ENCODE data around the gene PCDHA5.
"Not testable (repeated sequence)": the region's sequence is repeated elsewhere in the genome, so short reads cannot be mapped to it uniquely, and the experiment has no call there.

Gene PCDHA5

GRCh38 chr5:140823475-140823874 is 2.1 kb downstream of the PCDHA5 start:
- H2AFZ ChIP-seq (ENCODE audit: low read length, unreplicated experiment) = no peak overlapping the region
- no peaks in the 10 kb centered on the region for H3K79me2 ChIP-seq (ENCODE audit: control insufficient read depth, insufficient read depth, low read length, unreplicated experiment)
- H3K27ac ChIP-seq (ENCODE audit: low read depth, low read length) = no peak overlapping the region
- H3K36me3 ChIP-seq (ENCODE audit: insufficient read depth, low read length) = no peaks in the 10 kb centered on the region
- no peak overlapping the region for H3K4me3 ChIP-seq (ENCODE audit: low read depth, low read length)
- no peaks in the 10 kb centered on the region; the same call in 1 of the 2 replicates for H3K27me3 ChIP-seq (ENCODE audit: insufficient read depth, low read length)
- no peaks in the 10 kb centered on the region for H3K4me1 ChIP-seq (ENCODE audit: control insufficient read depth, insufficient read depth, low read length, unreplicated experiment)

DNA sequence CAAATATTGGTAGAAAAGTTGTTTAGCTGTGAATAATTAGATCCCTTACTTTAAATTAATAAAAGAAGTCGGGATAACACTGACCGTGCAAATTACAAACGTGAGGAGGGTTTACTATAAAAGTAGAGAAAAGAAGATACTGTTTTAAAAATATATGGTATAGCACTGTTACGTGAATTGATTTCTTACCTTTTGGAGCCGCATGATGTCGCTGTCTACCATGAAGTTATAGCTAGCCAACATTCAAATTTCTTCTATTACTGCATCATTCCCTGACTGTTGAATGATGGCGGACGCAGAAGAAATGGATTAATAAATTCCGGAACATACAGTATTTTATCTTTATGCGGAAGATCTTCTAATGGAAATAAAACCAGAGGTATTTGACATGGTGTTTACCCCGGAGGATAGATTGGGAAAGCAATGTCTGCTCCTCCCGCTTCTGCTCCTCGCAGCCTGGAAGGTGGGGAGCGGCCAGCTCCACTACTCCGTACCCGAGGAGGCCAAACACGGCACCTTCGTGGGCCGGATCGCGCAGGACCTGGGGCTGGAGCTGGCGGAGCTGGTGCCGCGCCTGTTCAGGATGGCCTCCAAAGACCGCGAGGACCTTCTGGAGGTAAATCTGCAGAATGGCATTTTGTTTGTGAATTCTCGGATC is 6.4 kb downstream of the PCDHA5 start, which contains the start of gene PCDHA6:
PCDHA6 (plus strand) TSS at position 257 of the 658 bp plus-strand sequence; CDS start at position 389, 132 bp downstream.
- H3K27ac ChIP-seq (ENCODE audit: low read depth, low read length) = no peak within 1 kb of the TSS

GRCh38 chr5:140828362-140828737 is 6.9 kb downstream of the PCDHA5 start:
- Histone ChIP-seq H3K4me3 (ENCODE audit: low read depth, low read length) (no peak overlapping the region), H3K4me1 (ENCODE audit: control insufficient read depth, insufficient read depth, low read length, unreplicated experiment) (no peaks in the 10 kb centered on the region), H3K27me3 (ENCODE audit: insufficient read depth, low read length) (no peaks in the 10 kb centered on the region; the same call in 1 of the 2 replicates), H3K79me2 (ENCODE audit: control insufficient read depth, insufficient read depth, low read length, unreplicated experiment) (no peaks in the 10 kb centered on the region), H3K36me3 (ENCODE audit: insufficient read depth, low read length) (no peaks in the 10 kb centered on the region), H2AFZ (ENCODE audit: low read length, unreplicated experiment) (no peak overlapping the region), H3K27ac (ENCODE audit: low read depth, low read length) (no peak overlapping the region)

More for the DNA sequence above, 6.4 kb downstream of the PCDHA5 start, which contains the start of gene PCDHA6:
- H3K4me3 ChIP-seq (ENCODE audit: low read depth, low read length) = no peak within 1 kb of the TSS
- H2AFZ ChIP-seq (ENCODE audit: low read length, unreplicated experiment) = no peak within 1 kb of the TSS
- no peaks in the 10 kb centered on the region for H3K4me1 ChIP-seq (ENCODE audit: control insufficient read depth, insufficient read depth, low read length, unreplicated experiment)
- no peaks in the 10 kb centered on the region for H3K79me2 ChIP-seq (ENCODE audit: control insufficient read depth, insufficient read depth, low read length, unreplicated experiment)
- H3K36me3 ChIP-seq (ENCODE audit: insufficient read depth, low read length) = no peaks in the 10 kb centered on the region
- no peaks in the 10 kb centered on the region; the same call in 1 of the 2 replicates for H3K27me3 ChIP-seq (ENCODE audit: insufficient read depth, low read length)

GRCh38 chr5:140829511-140830501 is 8.4 kb downstream of the PCDHA5 start:
- not testable (repeated sequence) for H3K36me3 ChIP-seq (ENCODE audit: insufficient read depth, low read length); H3K4me1 ChIP-seq (ENCODE audit: control insufficient read depth, insufficient read depth, low read length, unreplicated experiment); H3K27me3 ChIP-seq (ENCODE audit: insufficient read depth, low read length)

GRCh38 chr5:140833993-140834392 is 12.6 kb downstream of the PCDHA5 start, which contains the start of gene PCDHA7:
TSS of gene PCDHA7 (plus strand) at chr5:140834269. CDS start at chr5:140834384, 115 bp downstream.
- Histone ChIP-seq H3K27me3 (ENCODE audit: insufficient read depth, low read length) (no peaks in the 10 kb centered on the region), H3K36me3 (ENCODE audit: insufficient read depth, low read length) (no peaks in the 10 kb centered on the region), H3K4me3 (ENCODE audit: low read depth, low read length) (no peak within 1 kb of the TSS; the same call in 1 of the 2 replicates), H3K4me1 (ENCODE audit: control insufficient read depth, insufficient read depth, low read length, unreplicated experiment) (no peaks in the 10 kb centered on the region), H3K79me2 (ENCODE audit: control insufficient read depth, insufficient read depth, low read length, unreplicated experiment) (no peaks in the 10 kb centered on the region), H3K27ac (ENCODE audit: low read depth, low read length) (no peak within 1 kb of the TSS), H2AFZ (ENCODE audit: low read length, unreplicated experiment) (no peak within 1 kb of the TSS)

More at GRCh38 chr5:140829511-140830501, 8.4 kb downstream of the PCDHA5 start:
- not testable (repeated sequence) for H3K79me2 ChIP-seq (ENCODE audit: control insufficient read depth, insufficient read depth, low read length, unreplicated experiment); H2AFZ ChIP-seq (ENCODE audit: low read length, unreplicated experiment); H3K4me3 ChIP-seq (ENCODE audit: low read depth, low read length); H3K27ac ChIP-seq (ENCODE audit: low read depth, low read length)

GRCh38 chr5:140834439-140835008 is 13.1 kb downstream of the PCDHA5 start:
- not testable (repeated sequence) for H3K4me1 ChIP-seq (ENCODE audit: control insufficient read depth, insufficient read depth, low read length, unreplicated experiment); H3K79me2 ChIP-seq (ENCODE audit: control insufficient read depth, insufficient read depth, low read length, unreplicated experiment); H3K27me3 ChIP-seq (ENCODE audit: insufficient read depth, low read length); H3K4me3 ChIP-seq (ENCODE audit: low read depth, low read length); H3K27ac ChIP-seq (ENCODE audit: low read depth, low read length); H2AFZ ChIP-seq (ENCODE audit: low read length, unreplicated experiment); H3K36me3 ChIP-seq (ENCODE audit: insufficient read depth, low read length)

DNA sequence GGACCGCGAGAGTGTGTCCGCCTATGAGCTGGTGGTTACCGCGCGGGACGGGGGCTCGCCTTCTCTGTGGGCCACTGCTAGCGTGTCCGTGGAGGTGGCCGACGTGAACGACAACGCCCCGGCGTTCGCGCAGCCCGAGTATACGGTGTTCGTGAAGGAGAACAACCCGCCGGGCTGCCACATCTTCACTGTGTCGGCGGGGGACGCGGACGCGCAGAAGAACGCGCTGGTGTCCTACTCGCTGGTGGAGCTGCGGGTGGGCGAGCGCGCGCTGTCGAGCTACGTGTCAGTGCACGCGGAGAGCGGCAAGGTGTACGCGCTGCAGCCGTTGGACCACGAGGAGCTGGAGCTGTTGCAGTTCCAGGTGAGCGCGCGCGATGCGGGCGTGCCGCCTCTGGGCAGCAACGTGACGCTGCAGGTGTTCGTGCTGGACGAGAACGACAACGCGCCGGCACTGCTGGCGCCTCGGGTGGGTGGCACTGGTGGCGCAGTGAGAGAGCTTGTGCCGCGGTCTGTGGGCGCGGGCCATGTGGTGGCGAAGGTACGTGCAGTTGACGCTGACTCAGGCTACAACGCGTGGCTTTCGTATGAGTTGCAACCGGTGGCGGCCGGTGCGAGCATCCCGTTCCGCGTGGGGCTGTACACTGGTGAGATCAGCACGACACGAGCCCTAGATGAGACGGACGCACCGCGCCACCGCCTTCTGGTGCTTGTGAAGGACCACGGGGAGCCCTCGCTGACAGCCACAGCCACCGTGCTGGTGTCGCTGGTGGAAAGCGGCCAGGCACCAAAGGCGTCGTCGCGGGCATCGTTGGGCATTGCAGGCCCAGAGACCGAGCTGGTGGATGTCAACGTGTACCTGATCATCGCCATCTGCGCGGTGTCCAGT is 14.5 kb downstream of the PCDHA5 start:
- no peaks in the 10 kb centered on the region for H3K36me3 ChIP-seq (ENCODE audit: insufficient read depth, low read length)
- H3K27me3 ChIP-seq (ENCODE audit: insufficient read depth, low read length) = no peaks in the 10 kb centered on the region
- H3K27ac ChIP-seq (ENCODE audit: low read depth, low read length) = no peak overlapping the region
- H3K79me2 ChIP-seq (ENCODE audit: control insufficient read depth, insufficient read depth, low read length, unreplicated experiment) = no peaks in the 10 kb centered on the region
- H2AFZ ChIP-seq (ENCODE audit: low read length, unreplicated experiment) = no peak overlapping the region
- no peaks in the 10 kb centered on the region for H3K4me1 ChIP-seq (ENCODE audit: control insufficient read depth, insufficient read depth, low read length, unreplicated experiment)
- H3K4me3 ChIP-seq (ENCODE audit: low read depth, low read length) = no peak overlapping the region

GRCh38 chr5:140840978-140841962 is 19.9 kb downstream of the PCDHA5 start, which contains the start of gene PCDHA8:
TSS of gene PCDHA8 (plus strand) at chr5:140841187. CDS start at chr5:140841322, 135 bp downstream.
- H2AFZ ChIP-seq (ENCODE audit: low read length, unreplicated experiment) = no peak within 1 kb of the TSS

More at GRCh38 chr5:140840978-140841962, 19.9 kb downstream of the PCDHA5 start, which contains the start of gene PCDHA8:
- H3K27me3 ChIP-seq (ENCODE audit: insufficient read depth, low read length) = no peaks in the 10 kb centered on the region
- H3K27ac ChIP-seq (ENCODE audit: low read depth, low read length) = no peak within 1 kb of the TSS
- no peaks in the 10 kb centered on the region for H3K79me2 ChIP-seq (ENCODE audit: control insufficient read depth, insufficient read depth, low read length, unreplicated experiment)
- peak within 1 kb of the TSS; percentile 35 for H3K4me3 ChIP-seq (ENCODE audit: low read depth, low read length)
- H3K4me1 ChIP-seq (ENCODE audit: control insufficient read depth, insufficient read depth, low read length, unreplicated experiment) = no peaks in the 10 kb centered on the region
- no peaks in the 10 kb centered on the region for H3K36me3 ChIP-seq (ENCODE audit: insufficient read depth, low read length)
